ENCODE data around the gene RMND5A.

DNA sequence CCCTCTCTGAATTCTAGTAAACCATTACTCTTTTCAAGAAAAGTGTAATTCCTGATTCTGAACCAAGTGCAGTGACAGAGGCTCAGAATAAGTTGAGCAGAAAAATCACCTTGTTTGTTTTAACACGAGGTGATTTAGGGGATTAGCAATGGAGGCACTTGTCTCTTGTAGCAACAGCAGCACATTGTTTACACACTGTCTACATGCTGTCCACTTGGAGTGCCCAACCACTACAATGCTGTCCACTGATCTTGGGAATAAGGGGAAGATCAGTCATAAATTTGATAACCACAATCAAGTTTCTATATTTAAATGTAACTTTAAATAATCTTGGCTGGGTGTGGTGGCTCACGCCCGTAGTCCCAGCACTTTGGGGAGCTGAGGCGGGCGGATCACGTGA is 13.9 kb upstream of the RMND5A start:
- TF ChIP-seq, protein P1, sequence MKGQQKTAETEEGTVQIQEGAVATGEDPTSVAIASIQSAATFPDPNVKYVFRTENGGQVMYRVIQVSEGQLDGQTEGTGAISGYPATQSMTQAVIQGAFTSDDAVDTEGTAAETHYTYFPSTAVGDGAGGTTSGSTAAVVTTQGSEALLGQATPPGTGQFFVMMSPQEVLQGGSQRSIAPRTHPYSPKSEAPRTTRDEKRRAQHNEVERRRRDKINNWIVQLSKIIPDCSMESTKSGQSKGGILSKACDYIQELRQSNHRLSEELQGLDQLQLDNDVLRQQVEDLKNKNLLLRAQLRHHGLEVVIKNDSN (IDR thresholded peaks at IDR 0.05), result no peak
- TF ChIP-seq RAD21 (IDR thresholded peaks at IDR 0.05; ENCODE audit: low read depth), result no peak
- no peak for TF ChIP-seq YY1 (IDR thresholded peaks at IDR 0.05; ENCODE audit: low read depth)
